NCI-H128 (cell line): ENCODE results near the gene WDFY2.
"Not testable (repeated sequence)": the region's sequence is repeated elsewhere in the genome, so short reads cannot be mapped to it uniquely, and the experiment has no call there.

Experiments
- DNase-seq: peaks from one replicate; lab custom pipeline; 2025; ENCODE audit not compliant: unreplicated experiment; lab: John Stamatoyannopoulos, UW

Gene WDFY2, protein sequence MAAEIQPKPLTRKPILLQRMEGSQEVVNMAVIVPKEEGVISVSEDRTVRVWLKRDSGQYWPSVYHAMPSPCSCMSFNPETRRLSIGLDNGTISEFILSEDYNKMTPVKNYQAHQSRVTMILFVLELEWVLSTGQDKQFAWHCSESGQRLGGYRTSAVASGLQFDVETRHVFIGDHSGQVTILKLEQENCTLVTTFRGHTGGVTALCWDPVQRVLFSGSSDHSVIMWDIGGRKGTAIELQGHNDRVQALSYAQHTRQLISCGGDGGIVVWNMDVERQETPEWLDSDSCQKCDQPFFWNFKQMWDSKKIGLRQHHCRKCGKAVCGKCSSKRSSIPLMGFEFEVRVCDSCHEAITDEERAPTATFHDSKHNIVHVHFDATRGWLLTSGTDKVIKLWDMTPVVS

GRCh38 chr13:51583875-51584730 is at the start of gene WDFY2:
Gene WDFY2, plus strand, starts transcription at chr13:51584462. Its CDS starts 226 bp downstream, at chr13:51584688.
- peak; percentile 99 for DNase-seq

GRCh38 chr13:51538591-51539179 is 45.6 kb upstream of the WDFY2 start:
- DNase-seq: no peak

GRCh38 chr13:51539887-51540286 is 44.4 kb upstream of the WDFY2 start:
- DNase-seq: no peak

DNA sequence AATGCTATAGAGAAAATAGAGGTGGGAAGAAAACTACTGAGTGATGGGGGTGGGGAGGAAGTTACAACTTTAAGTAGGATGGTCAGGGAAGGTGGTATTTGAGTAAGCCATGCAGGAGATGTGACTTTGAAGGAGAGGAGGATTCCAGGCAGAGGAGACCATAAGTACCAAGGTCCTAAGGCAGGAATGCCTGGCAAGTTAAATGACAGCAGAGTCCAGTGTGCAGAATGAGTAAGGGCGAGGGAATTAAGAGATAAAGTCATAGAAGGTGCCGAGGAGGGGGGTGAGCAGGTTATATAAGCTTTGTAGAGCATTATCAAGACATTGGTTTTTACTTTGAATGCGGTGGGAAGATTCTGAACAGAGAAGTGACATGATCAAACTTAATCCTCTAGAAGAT is 43.2 kb upstream of the WDFY2 start:
- DNase-seq: no peak

GRCh38 chr13:51541809-51542258 is 42.4 kb upstream of the WDFY2 start:
- no peak for DNase-seq

DNA sequence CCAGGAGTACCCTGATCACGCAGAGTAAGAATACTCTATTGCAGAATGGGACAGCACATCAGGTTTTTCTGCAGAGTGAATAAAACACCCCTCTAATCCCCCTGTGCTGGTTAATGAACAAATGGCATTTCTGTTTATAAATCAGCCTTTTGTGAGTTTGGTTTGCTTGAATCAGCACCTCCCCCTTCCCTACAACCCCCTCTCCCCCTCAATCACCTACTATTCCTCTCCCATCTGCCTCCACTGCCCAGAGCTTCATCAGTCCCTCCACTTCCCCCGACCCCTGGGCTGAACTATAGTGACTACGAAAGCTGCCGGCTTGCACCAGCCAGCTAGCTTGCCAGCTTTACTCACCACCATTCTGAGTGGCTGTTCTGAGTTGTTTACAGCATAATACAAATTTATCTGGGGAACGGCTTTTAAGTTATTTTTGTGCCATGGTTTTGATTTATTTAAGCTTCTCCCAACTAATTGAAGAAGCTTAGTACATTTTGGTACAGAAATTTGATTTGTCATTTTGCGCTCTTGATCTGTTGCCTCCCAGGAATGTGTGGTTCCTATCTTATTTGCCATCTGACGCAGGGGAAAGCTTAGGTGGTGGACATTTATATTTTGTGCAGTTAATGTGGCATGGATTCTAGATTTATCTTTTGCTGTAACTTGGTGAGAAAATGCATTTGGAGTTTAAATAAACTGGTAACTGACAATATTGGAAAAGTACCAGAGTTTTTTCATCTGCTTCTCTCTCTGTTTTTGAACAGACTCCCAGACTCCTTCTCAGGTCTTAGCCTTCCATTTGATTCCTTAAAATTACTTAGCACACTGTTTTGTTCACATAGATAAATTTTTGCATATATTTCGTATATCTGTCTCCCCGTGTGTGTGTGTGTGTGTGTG is 41.7 kb upstream of the WDFY2 start:
- no peak for DNase-seq

- DNase-seq: not testable (repeated sequence)
Measured at GRCh38 chr13:51545446-51545845, 38.8 kb upstream of the WDFY2 start.

DNA sequence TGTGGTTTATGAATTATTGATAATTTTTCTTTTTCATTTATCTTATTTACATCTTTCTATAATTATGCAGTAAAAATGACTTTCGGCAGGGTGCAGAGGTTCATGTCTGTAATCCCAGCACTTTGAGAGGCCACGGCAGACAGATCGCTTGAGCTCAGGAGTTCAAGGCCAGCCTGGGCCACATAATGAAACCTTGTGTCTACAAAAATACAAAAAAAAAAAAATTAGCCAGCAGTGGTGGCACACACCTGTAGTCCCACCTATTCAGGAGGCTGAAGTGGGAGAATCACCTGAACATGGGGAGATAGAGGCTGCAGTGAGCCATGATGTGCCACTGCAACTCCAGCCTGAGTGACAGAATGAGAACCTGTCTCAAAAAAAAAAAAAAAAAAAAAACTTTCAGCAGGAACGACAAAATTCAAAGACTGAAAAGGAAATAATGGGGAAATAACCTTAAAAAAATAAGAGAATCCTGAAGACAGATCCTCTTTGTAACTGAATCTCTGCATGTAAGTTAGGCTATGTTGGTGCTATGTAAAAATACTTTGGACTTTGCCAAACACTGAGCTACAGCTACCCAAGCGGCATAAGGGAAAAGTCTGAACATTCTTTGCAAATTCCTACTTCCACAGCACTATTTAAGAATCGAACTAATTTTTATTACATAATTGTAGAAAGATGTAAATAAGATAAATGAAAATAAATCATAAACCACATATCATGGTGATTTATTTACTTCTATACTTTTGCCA is 36.7 kb upstream of the WDFY2 start:
- DNase-seq: no peak

- DNase-seq: no peak
Measured at GRCh38 chr13:51549050-51549449, 35.2 kb upstream of the WDFY2 start.

- DNase-seq: no peak
Measured at GRCh38 chr13:51549593-51549992, 34.7 kb upstream of the WDFY2 start.

- DNase-seq: no peak
Measured at GRCh38 chr13:51550151-51550550, 34.1 kb upstream of the WDFY2 start.

DNA sequence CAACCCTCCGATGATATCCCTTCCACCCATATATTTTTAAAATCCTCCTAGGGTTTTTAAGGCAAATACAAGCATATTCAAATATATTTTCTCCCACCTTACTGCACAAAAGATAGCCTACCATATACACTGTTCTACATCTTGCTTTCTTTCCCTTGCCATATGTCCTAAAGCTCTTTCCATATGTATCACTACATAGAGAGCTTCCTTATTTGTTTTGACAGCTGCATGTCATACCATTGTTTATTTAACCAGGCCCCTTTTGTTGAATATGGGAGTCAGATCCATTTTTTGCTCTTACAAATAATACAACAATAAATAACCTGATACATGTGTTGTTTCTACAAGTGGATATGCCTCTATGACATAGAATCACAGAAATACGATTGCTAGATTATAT is 32.8 kb upstream of the WDFY2 start:
- no peak for DNase-seq

DNA sequence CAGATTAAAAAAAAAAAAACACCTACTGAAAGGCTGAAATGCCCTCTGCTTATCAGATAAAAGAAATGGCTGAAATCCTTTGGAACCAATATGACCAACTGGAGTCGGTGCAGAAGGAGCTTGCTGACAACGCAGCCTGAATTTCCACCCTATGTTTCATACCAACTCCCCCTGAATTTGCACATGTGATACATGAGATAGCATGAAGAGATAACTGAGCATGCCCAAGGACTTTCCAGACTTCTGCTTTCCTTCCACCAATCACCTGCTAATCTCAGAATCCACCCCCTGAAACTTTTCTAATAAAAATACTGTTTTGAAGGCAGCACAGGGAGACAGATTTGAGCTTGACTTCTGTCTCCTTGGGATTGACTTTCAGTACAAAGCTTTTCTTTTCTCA is 32.2 kb upstream of the WDFY2 start:
- DNase-seq: no peak

DNA sequence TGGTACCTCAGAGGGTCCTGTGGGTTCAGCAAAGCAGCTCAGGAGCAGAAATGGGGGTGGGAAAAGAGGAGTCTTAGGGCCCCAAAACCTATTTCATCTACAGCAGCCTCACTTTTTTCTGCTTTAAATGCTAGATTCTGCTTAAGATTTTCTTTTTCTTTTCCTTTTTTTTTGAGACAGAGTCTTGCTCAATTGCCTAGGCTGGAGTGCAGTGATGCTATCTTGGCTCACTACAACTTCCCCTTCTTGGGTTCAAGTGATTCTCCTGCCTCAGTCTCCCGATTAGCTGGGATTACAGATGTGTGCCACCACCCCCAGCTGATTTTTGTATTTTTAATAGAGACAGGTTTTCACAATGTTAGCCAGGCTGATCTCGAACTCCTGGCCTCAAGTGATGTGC is 30.7 kb upstream of the WDFY2 start:
- DNase-seq: no peak

- DNase-seq: no peak
Measured at GRCh38 chr13:51556740-51557139, 27.5 kb upstream of the WDFY2 start.

DNA sequence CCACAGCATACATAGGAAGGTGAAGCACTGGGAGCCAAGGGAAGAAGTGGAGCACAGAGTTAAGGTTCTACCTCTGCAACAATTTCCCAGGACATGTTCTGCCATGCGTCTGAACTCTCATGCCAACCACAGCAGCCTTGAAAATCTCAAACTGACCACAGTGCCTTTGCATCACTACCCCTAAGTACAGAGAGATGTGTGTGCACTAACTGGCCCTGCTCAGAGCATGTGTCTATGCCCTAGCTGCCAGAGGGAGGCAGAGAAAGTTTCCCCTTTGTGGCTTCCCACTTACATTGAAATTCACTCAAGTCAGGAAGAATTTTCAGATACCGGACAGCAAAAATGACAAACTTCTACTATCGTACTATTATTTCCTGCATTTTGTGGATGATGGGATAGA is 26.8 kb upstream of the WDFY2 start:
- no peak for DNase-seq

- no peak for DNase-seq
Measured at GRCh38 chr13:51557875-51558612, 26.2 kb upstream of the WDFY2 start.

- DNase-seq: no peak
Measured at GRCh38 chr13:51559946-51560735, 24.1 kb upstream of the WDFY2 start.
